H1 (cell line): ENCODE measurements around the gene RTF1. TPM values are rescaled to one million over a fixed set of nuclear protein-coding genes. Genes with fewer than 3 reads are reported as not detected.

ENCODE experiments used
- ASH2L ChIP-seq: fragments of 200-600, 300-600 bp; sonication (generic); IDR thresholded peaks from one replicate; pipeline ENCODE4 v1.7.1; 2017; ENCODE audit warnings: low read length
- CHD7 ChIP-seq: fragments of 300-600 bp; sonication (generic); IDR thresholded peaks from 2 replicates; pipeline ENCODE4 v1.7.1; 2012; ENCODE audit warnings: low read length, moderate library complexity, mild to moderate bottlenecking, inconsistent platforms; ENCODE audit not compliant: insufficient replicate concordance
- KDM5A ChIP-seq: fragments of 200-600 bp; IDR thresholded peaks from 2 replicates; pipeline ENCODE4 v1.7.1; 2012; ENCODE audit warnings: mild to moderate bottlenecking, low read length, inconsistent platforms, mixed read lengths
- NRF1 ChIP-seq: IDR thresholded peaks from 2 replicates; pipeline ENCODE4 v1.6.1; 2011; ENCODE audit warnings: mild to moderate bottlenecking, low read depth, low read length, improper control_type of control experiment
- RAD21 ChIP-seq, 2 experiments: IDR thresholded peaks in 1 of 2; conservative IDR thresholded peaks in 1 of 2; 2 replicates each; pipeline ENCODE4 v1.6.1; 2011; ENCODE audit warnings: low read depth in 2 of 2, low read length in 2 of 2, improper control_type of control experiment in 1 of 2, inconsistent platforms in 1 of 2, mild to moderate bottlenecking in 1 of 2, moderate library complexity in 1 of 2
- SIN3A ChIP-seq, 2 experiments: IDR thresholded peaks in 1 of 2; conservative IDR thresholded peaks in 1 of 2; 2 replicates each; pipeline ENCODE4 v1.6.1; 2011 to 2012; ENCODE audit warnings: low read length in 2 of 2, improper control_type of control experiment in 1 of 2, low read depth in 1 of 2, mild to moderate bottlenecking in 1 of 2
- polyA plus RNA-seq, 7 experiments: library from polyadenylated mRNA; depleted of rRNA in 3 of 7; stranded (reverse) in 5 of 7; unstranded in 2 of 7; fragments of >200 nt in 5 of 7; fragments of 200-250 nt in 2 of 7; gene quantifications; 1 replicate in 5 of 7; 2 replicates in 1 of 7; 4 replicates in 1 of 7; pipeline versions ENCODE4 v1.2.1 to v1.2.3, GENCODE V29; 2011 to 2013; ENCODE audit warnings: missing spikeins in 2 of 7, mixed read lengths in 2 of 7
- total RNA-seq: library from RNA; stranded (reverse); fragmentation: NEBNext Ultra II Directional; extraction: Animal tissue kit (Norgen Biotek cat#: 25700); gene quantifications from 2 replicates; pipeline ENCODE4 v1.2.1, GENCODE V29; 2021

The RTF1 gene
- total and polyA plus RNA-seq, 2 of the 8 experiments (the other 6 are each of a cell fraction or from before 2014, with no cell fraction given): 22.6 to 47.7 TPM

DNA sequence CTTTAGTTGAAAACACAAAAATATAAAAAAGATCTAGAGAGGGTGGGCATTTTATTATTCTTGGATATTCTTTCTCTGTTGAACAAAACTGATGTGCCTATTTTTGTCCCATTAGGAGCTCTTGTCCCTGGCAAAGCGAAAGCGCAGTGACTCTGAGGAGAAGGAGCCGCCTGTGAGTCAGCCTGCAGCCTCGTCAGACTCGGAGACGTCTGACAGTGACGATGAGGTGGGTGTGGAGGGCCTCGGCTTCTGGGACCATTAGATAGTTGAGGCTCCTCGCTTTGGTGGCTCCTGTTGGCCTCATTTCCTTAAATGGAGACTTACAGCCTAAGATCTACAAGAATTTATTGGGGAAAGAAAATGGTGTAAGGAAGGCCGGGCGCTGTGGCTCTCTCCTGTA is 21.3 kb downstream of the RTF1 start (continued):
- TF ChIP-seq CHD7: no peak
- TF ChIP-seq NRF1: no peak
- TF ChIP-seq SIN3A (conservative IDR thresholded peaks at IDR 0.05 in 1 of 2, IDR thresholded peaks at IDR 0.05 in 1 of 2; ENCODE audit: low read depth in 1 of 2, low read length in 2 of 2): no peak
- no peak for TF ChIP-seq RAD21 (IDR thresholded peaks at IDR 0.05 in 1 of 2, conservative IDR thresholded peaks at IDR 0.05 in 1 of 2; ENCODE audit: low read depth in 2 of 2, low read length in 2 of 2)
- TF ChIP-seq ASH2L: no peak
- no peak for TF ChIP-seq KDM5A
